Measurements from ENCODE around the gene PDE8B.

The PDE8B gene

DNA sequence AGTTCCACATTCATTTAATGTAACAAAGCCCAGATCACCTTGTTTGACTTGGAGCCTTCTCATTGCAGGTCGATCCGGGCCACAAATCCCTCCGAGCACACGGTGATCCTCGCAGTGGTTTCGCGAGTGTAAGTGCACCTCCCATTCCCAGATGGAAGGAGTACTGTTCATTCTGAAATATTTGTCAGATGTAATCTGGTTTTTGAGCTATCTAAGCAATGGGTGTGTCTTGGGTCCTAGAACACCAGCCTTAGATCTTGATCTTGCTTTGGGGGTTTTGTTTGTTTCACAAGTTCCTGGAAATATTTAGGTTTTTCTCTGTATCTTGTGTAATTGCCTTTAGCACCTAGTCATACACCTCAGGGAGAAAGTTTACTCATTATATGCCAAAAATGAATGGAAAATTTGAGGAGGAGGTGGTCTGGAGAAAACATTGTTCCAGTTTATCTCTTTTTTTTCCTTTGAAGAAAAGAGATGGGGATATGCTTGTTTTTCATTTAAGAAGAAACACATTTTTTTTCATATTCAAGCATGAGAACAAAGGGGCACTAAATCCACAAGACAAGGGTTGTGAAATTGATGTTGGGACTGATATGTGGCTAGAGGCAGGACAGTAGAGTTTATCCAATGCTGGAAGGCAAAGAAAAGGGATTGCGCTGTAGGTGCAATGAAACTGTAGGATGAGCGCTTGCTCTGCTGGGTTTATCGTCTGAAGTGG, 118.6 kb downstream of the PDE8B start:
- no peak for DNase-seq

DNA sequence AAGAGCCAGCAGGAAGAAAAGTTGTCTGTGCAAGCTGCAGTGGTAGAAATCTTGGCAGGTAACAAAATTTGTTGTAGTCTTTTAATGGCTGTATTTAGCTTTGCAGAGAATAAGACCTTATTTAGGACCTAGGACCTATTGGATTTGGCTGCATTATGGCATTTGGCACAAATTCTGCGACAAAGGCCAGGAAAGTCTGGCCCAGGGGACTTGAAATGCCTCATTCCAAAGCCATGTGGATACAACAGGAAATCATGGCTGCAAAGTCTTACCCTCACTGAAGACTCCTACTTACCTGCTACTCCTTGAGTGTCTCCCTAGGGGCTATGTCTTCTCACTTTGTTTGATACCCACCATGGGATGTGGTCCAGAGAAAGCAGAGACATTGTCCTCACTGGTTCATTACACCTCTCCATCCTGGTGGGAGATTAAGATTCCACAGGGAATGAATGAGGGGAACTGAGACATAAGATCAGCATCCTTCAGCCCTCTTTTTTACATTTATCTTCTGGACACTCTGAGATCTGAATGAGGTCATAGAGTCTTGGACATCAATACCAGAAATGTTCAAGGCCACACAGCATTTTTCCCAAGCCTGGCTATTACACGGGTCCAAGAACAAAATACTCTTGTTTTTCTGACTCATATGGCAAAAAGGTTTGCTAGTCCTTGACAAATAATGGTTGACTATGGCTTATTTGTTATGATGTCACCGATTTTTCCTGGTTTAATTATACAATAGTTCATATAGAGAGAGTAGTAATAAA, 119.4 kb downstream of the PDE8B start:
- no peak for DNase-seq

DNA sequence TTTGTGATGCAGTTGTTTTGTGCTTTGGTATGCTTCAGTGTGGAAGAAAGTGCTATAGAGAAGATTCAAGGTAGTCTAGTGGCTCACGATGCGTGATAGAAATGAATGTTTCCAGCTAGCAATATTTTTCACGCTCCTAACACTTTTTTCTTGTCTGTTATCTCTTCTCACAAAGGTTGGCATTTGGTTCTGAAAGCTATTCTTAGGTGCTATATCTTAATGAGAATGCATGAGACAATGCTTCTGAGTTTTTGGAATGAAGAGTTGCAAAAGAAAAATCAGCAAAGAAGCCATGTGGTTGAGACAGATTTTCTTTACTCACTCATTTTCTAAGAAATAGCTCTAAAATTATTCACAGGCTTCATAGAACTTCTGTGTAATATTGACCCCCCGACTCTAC, 122.6 kb downstream of the PDE8B start:
- DNase-seq, result no peak

DNA sequence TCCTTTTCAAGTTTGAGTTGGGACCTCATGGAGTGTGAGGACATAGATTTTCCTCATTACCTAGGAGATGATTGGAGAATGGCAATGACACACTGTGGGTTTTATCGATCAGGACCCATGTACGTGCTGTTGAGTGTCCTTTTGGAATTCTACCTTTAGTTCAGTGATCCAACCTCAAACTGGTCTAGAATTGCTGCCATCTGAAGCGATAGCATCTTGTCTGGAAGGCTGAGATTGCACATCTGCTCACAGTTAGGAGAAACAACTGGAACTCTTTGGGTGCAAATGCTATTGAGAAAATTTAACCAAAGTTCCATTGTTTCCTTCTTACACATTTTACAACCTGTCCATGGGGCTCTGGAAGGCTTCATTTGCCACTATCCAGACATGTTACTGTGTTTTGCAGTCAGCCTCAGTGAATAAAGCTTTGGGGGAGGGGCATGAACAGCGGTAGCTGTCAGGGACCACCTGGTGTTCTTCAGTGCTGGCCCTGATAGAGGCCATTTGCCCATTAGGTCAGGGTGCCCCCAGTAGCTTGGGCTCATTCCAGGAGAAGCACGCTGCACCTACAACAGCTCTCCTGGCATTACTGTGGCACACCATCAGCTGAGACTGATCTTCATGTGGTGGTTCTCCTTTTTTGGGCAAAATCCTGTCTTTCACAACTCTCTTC, 123.1 kb downstream of the PDE8B start:
- no peak for DNase-seq

DNA sequence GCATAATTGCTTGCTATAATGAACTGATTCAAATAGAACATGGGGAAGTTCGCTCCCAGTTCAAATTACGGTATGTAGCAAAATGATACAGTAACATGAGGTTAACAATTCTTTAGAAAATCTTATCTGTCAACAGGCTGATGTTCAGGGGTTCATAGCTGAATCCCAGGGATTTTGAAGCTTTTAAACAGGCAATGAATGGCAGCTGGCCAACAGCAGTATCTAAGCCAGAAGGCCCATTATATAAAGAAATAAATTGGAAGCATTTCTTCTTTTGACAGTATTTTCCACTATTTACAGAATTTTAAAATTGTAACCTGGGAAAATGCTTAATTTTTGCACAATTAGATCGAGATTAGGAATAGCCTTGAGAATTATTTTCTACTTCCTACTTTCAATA, 126.8 kb downstream of the PDE8B start:
- DNase-seq, result no peak

DNA sequence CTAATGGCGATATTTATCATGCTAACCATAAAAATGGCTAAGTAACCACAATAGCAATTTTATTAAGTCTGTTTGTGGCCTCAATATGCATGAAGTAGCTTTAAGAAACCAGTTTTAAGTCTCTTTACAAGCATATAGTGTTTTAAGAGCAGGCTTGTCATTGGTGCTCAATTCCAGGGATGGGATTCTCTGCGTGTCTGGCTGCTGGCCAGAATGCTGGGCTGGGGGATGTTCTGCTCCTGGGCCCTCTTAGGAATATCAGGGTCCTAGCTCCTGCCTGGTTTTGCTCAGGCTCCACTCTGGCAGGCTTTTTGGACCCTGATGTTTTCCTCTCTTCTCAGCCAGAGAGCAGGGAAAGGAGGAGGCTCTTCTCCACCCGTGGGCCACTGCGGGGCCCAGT, 127.2 kb downstream of the PDE8B start:
- peak; percentile 15 for DNase-seq

DNA sequence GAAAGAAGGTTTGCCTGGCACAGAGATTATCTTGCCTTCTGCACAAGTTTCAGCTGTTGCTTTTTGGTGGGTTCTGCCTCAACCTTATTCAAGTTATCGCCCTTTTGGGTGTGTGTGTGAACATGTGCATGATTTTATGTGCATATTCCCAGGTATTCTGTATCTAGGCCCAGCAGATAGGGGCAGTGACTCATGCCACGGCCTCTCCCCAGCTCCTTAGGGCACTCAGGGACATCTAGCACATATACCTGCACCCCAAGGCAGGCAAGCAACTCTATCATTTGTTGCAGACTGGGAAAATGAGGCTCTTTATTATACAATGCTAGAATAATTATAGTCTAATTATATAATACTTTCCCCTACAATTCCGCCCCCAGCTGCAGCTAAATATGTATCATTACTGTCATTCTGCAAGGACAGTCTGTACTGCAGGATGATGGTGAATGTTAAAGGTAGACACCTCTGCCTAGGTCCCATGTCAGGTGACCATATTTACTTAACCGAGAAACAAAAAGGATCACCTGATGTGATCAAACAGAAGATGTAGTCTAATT, 128.9 kb downstream of the PDE8B start:
- no peak for DNase-seq

DNA sequence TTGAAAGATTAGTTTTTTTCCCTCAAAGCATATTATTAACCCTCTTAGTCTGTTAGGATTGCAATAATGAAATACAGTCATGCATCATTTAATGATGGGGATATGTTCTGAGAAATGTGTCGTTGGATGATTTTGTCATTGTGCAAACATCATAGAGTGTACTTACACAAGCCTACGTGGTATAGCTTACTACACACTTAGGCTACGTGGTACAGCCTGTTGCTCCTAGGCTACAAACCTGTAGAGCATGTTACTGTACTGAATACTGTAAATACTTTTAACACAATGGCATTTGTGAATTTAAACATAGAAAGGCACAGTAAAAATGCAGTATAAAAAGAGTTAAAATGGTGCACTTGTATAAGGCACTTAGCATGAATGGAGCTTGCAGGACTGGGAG, 132.7 kb downstream of the PDE8B start:
- DNase-seq, result no peak

DNA sequence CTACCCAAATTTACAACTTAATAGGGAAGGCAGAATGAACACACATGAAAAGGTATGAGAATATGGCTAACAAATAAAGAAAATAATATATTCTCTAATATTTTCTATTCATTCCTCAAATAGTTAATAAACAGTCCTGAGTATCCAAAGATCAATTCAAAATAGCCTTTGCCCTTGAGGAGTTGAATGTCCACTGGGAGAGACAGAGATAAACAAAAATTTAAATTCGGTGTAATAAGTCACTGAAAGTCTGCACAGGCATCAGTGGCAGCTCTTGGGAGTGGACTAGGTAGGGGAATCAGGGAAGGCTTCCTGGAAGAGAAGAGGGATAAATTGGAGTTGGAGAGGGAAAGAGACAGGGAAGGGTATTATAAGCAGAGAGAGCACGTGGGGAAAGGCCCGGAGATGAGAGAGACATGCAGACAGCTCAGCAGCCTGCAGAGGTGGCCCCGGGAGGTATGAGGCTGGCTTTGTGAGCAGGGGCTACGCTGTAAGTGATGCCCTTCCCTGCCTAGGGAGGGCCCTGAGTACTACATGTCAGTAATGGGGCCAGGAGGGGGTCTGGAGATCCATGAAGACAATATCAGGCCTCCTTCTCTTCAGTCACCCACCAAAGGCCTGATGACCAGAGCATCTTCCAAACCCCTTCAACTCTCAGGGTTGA, 137.1 kb downstream of the PDE8B start:
- DNase-seq, result no peak

DNA sequence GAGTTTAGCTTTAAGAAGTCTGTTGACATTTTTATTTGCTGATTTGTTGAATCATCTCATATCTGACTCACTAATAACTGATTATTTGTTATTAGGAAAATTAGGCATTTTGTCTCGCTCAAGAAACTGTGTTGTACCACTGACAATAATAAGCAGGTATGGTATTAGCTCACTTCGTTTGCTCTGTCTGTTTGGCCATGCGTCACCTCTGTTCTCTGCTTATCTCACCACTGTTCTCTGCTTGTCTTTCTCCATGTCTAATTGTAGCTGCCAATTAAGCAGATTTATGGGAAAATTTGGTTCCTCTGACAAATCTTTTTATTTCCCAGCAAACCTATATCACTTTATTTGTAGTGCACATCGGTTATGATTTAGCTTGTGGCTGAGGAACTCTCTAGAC, 142.8 kb downstream of the PDE8B start:
- DNase-seq, result no peak

DNA sequence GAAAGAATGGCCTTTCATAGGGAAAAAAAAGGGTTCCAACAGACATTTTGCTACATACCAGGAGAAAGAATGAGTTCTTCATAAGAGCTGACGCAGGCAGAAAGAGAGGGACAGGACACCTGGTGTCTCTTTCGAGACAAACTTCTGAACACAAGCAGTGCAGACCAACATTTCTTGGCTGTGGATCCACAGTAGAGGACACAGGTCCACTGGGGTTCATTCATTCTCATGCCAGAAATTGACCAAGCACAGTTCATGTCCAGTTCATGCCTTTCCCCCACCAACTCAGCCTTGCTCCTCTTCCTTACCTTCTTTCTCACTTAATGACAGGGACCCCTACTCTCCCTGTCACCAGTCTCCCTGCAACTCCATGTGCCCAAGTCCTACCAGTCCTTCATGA, 144.0 kb downstream of the PDE8B start:
- DNase-seq, result no peak

DNA sequence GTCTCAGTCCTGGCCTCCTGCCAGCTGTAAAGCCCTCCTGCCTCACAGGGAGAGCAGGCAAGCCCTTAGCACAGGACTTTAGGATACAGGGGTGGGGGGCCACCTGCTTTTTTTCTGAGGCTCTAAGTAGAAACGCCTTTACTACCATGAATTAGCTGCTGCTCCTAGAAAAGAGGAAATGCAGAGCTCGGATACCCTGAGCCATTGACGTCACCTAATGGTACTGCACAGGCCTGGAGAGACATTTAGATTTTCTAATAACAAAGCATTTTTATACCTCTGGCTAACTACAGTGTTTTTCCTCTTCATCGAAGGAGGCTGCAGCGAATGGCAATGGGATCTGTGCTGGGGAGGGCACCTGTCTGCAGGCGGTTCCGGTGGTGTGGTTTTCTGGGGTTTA, 144.6 kb downstream of the PDE8B start:
- no peak for DNase-seq

DNA sequence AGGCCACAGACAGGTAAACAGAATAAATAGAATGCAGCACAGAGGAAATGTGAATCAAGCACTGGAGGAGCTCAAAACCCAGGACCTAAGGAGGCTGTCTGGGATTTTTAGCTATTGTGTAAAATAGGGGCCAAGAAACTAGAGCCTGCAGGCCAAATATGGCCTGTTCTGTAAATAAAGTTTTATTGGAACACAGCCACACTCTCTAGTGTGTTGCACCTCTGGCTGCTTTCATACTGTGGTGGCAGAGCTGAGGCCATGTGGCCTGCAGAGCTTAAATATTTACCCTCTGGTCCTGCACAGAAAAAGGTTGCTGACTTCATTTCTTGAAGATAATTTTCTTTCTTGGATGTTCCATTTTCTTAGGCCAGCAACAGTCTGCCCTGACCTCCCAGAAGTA, 145.3 kb downstream of the PDE8B start:
- no peak for DNase-seq

DNA sequence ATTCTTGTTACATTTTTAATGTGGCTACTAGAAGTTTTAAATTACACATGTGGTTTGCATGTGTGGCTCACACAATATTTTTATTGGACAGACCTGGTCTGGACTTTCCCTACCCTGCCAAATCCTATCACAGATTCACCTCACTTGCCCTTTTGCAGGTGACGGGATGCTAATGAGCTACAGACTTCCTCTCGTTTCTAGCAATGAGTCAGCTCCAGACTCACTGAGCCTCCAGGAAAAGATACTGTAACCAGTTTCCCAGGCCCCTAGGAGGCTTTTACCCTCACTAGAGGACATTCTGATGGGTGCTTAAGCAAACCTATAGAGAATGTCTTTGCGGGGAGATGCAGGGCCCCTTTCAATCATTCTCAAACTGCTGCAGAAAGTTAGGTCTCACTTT, 146.3 kb downstream of the PDE8B start:
- no peak for DNase-seq

DNA sequence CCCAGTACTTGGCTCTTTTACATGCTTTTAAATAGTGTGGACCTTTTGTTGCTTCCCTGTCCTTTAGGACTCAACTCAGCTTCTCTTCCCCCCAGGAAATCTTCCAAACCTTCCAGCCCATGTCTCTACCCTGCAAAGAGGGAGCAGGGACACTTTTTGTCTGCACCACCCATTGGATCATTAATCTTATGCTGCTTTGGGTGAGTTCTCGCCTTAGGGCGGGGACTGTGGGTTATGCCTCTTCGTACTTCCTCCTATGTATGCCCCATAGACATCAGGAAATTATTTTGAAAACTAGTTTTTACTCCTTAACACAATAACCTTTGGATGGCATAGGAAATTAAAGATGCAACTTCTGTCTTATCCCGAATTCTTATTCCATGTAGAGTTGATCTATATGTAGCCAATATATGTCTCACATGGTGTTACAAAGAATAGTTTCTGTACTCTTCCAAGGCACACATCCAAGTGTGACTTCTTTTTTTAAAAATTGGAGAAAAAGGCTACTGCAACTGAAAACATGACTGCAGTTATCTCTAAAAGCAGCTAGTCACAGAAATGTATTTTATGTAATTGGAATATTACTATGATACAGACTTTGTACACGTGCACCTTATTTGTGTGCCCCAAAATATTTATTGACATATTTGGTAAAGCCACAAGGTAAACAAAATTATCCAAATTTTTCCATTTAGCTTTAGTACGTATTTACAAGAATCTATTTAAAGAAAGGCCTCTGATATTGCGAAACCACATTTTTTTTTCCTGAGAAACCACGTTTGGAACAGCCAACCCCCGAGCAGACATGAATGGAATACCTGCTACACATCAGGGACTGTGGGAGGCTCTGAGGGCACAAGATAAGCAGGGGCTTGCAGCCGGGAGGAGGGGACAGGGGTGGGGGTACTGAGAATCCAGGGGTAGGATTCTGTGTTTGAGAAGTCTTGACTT, 148.1 kb downstream of the PDE8B start:
- DNase-seq, result no peak

DNA sequence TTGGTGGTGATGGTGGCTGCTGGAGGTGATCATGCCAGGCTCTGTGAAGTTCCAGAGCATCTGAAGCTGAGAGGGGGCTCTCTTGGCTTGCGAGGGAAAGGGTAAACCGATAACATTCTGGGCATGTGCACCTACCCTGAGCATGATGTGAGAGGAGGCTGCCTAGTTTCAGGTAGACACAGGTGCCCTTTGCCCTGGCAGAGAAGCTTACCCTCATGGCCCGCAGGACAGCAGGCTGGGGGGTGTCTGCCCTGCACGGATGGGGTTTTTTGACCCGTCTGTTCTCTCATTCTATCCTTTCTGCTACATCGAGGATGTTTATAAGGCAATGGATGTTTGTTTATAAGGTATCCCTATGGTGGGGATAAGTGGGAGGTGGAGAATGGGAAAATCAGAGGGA, 148.8 kb downstream of the PDE8B start:
- DNase-seq, result no peak

DNA sequence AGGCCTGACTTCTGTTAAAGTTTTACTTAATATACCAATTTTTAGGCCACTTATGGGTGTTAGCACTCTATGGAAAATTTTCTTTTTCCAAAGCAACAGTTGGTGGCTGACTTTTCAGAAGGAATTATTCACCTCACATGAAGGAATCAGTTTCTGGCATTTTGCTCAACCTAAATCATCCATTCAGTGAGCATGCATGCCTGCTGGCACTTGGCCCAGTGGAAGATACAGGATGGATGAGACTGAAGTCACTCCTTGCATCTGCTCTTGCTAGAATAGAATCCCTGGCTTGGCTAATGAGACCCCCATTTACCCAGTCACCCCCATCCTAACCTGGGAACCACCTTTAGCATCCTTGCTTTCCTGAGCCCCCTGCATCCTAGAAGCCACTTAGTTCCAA, 149.9 kb downstream of the PDE8B start:
- DNase-seq, result no peak

DNA sequence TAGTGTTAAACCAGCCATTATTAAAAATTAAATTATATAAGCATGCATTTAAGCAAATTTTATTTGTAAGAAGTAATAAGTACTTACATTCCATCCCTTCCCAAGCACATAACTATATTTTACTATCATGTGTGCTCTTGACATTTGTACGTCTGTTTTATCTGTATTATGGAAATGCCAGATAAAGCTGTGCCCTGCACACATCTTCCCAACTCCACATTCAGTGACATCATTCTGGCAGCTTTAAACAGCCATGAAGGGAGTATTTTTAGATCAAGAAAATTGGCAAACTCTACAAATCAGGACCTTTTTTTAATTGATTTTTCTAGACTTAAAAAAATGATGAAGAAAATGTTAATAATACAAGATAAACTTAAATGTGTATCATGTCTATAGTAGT, 150.5 kb downstream of the PDE8B start:
- DNase-seq, result no peak

DNA sequence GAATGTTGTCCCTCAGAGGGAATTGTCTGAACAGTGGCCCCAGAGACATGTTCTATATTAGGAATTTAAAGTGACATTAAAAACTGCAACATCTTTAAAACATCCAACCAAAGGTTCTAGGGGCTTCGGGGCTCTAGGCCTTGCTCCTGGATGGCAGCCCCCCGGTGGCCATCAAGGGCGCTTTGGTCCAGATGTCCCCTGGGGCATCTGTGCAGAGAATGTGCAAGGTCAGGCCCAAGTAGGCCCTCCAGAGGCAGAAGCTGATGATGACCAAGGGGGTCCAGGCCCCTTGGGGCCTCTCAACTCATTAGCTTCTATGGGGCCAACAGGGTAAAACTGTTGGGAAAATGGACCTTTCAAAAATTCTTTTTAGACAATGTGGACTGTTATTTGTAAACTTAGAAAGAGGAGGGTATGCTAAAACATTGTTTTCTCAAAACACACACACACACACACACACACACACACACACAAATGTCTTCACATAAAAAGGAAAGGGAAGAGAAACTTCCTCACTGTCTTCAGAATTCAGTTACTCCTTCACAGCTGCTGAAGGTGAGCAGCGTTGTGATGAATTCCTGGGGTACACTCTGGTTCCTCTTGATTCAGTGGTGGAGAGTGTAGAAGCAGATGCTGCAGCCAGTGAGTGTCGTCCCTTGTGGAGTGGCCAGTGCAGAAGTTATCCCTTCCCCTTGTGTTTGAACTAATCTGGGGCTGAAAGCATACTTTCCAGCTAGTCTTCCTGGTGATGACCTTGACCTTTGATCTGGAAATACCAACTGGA, 156.4 kb downstream of the PDE8B start:
- no peak for DNase-seq

DNA sequence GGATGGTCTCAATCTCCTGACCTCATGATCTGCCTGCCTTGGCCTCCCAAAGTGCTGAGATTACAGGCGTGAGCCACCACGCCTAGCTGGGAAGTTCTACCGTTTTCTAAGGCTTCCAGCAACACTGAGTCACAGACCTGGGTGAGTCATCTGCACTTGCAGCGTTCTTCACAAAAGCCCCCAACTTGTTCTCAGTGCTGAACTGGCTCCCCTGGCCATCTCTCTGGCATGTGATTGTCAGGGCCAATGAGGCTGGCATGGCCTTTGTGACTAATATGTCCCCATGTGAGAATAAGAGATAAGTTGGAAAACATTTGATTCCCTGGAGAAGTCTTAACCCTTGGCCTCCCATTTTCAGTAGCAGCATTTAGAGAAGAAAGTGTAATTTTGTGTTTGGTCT, 157.3 kb downstream of the PDE8B start:
- DNase-seq, result no peak

DNA sequence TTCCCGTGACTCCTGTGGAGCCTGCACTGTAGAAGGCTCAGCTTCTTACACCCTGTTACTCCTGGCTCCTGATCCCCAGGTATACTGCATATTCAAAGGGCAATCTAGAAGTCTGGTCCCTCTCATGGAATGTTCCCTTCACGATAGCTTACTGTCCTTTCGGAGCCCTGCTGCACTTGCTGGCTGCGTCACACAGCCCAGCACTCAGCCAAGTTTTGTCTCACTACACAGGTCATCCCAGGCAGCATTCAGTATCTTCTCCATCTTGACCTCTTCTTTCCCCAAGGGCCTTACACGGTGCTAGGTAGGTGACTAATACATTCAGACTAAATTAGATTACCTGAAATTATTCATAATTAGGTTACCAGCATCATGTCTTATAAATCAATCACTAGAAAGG, 157.9 kb downstream of the PDE8B start:
- no peak for DNase-seq
